GM13976 (cell line): ENCODE data around the gene KRR1.
"Not testable (repeated sequence)": the region's sequence is repeated elsewhere in the genome, so short reads cannot be mapped to it uniquely, and the experiment has no call there.

ENCODE experiments used
- DNase-seq: peaks from one replicate; pipeline ENCODE4 v3.0.0; 2012; ENCODE audit warnings: low spot score
- CTCF ChIP-seq: IDR thresholded peaks from 2 replicates; pipeline ENCODE4 v1.5.1; 2012; ENCODE audit warnings: borderline replicate concordance, mild to moderate bottlenecking; ENCODE audit not compliant: insufficient read depth; ENCODE audit errors: extremely low read depth, missing control alignments, control extremely low read depth
- in situ Hi-C: fragments of 300-500 bp; cut with MboI; formaldehyde crosslinking; loops from one replicate; pipeline ENCODE4 v1.12.0; 2022; ENCODE audit warnings: low sequenced_read_pairs, mixed read lengths, inconsistent platforms; ENCODE audit not compliant: unreplicated experiment

KRR1 gene

GRCh38 chr12:75489613-75490210, 21.7 kb downstream of the KRR1 start:
- in situ Hi-C loops: loop anchor here (10.0 kb wide), 1 partner anchor 155 kb away; the partner anchor contains the start of genes CAPS2 and GLIPR1L1

GRCh38 chr12:75489187-75489586, 22.2 kb downstream of the KRR1 start:
- no peak for TF ChIP-seq CTCF
- no peak for DNase-seq
- in situ Hi-C loops: loop anchor here (10.0 kb wide), 1 partner anchor 154 kb away; the partner anchor contains the start of genes CAPS2 and GLIPR1L1

More at GRCh38 chr12:75489613-75490210, 21.7 kb downstream of the KRR1 start:
- no peak for TF ChIP-seq CTCF
- no peak for DNase-seq

- peak; percentile 31 for TF ChIP-seq CTCF
Observed at GRCh38 chr12:75488553-75488952, 22.9 kb downstream of the KRR1 start.

DNA sequence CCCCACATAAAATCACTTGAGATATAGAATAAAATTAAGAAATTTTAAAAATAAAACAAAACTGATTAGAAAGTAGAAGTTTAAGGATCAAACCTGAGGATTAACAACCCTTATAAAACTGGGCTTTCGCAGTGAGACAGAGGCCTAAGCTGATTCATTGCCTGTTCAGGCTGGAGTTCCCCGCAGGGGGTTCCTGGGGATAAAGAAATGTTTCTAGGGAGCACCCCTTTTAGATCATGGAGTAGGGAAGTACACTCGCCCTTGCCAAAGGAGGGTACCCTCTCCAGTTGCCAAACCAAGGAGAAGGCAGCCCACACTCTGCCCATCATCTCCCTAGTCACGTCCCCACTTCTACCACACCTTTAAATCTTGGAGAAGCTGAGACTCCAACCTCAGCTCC, 24.1 kb downstream of the KRR1 start:
- no peak for DNase-seq
- in situ Hi-C loops: loop anchor here (10.0 kb wide), 1 partner anchor 153 kb away; the partner anchor contains the start of genes CAPS2 and GLIPR1L1
- TF ChIP-seq CTCF: no peak

More at GRCh38 chr12:75488553-75488952, 22.9 kb downstream of the KRR1 start:
- DNase-seq: no peak
- in situ Hi-C loops: loop anchor here (10.0 kb wide), 1 partner anchor 154 kb away; the partner anchor contains the start of genes CAPS2 and GLIPR1L1

DNA sequence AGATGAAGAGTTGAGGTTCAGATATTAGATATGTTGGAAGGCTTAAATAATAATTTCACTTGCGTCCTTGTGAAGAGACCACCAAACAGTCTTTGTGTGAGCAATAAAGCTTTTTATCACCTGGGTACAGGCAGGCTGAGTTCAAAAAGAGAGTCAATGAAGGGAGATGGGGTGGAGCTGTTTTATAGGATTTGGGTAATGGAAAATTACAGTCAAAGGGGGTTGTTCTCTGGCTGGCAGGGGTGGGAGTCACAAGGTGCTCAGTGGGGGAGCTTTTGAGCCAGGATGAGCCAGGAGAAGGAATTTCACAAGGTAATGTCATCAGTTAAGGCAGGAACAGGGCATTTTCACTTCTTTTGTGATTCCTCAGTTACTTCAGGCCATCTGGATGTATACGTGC, 27.0 kb downstream of the KRR1 start:
- not testable (repeated sequence) for DNase-seq

GRCh38 chr12:75483431-75483830, 28.0 kb downstream of the KRR1 start:
- TF ChIP-seq CTCF: no peak
- in situ Hi-C loops: loop anchor here (10.0 kb wide), 1 partner anchor 149 kb away; the partner anchor contains the start of genes CAPS2 and GLIPR1L1
- DNase-seq: no peak

More for the DNA sequence above, 27.0 kb downstream of the KRR1 start:
- in situ Hi-C loops: loop anchor here (10.0 kb wide), 1 partner anchor 150 kb away; the partner anchor contains the start of genes CAPS2 and GLIPR1L1

DNA sequence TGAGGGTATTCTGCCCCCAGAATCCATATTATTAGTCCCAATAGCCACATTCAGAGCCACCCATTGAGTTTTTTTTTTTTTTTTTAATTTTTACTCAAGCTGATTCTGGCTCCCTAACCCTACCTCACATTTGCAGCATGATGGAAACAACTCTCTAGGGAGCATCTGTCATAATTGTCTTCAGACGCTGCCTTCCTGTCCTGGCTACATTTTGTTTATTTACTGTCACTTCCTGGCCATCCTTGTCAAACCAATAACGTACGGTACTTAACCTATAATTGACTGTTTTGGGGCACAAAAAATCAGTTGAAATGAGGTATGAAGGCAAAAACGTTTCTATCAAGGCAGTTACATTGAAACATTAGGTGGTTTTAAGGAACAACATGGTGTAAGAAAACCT, 28.8 kb downstream of the KRR1 start:
- TF ChIP-seq CTCF: no peak
- DNase-seq: no peak
- in situ Hi-C loops: loop anchor here (10.0 kb wide), 1 partner anchor 148 kb away; the partner anchor contains the start of genes CAPS2 and GLIPR1L1
